Measurements from ENCODE around the gene GVQW3. TPM values are rescaled to one million over a fixed set of nuclear protein-coding genes. Genes with fewer than 3 reads are reported as not detected.

GVQW3 gene
- total RNA-seq, 1 experiment from 2014 or later = 7.7 TPM

- DNase-seq (ENCODE audit: low spot score) (peak; percentile 94), ATAC-seq (peak; percentile 90)
- Mint-ChIP-seq H3K9me3 (no peaks in the 10 kb centered on the region), H3K27ac (peak within 1 kb of the TSS; percentile 100), H3K4me3 (peak within 1 kb of the TSS; percentile 92), H3K27me3 (ENCODE audit: low read depth) (no peaks in the 10 kb centered on the region), H3K36me3 (peaks cover 10% of the 10 kb centered on the region), H3K4me1 (peaks cover 43% of the 10 kb centered on the region)
- POLR2A ChIA-PET = no interaction called here
- CTCF ChIA-PET = interaction anchor here (2.0 kb wide), 1 partner anchor 11 kb away, joined by 20 read pairs; no protein-coding TSS in a partner anchor
- TF ChIP-seq MAX (CRISPR knock-in tag; IDR thresholded peaks at IDR 0.05) (peak; percentile 73; the same call in 1 of the 2 replicates), TCF7 (CRISPR knock-in tag; IDR thresholded peaks at IDR 0.05; ENCODE audit: low read depth) (no peak), ATF6 (CRISPR knock-in tag; IDR thresholded peaks at IDR 0.05) (no peak), IRF1 (CRISPR knock-in tag; IDR thresholded peaks at IDR 0.05) (no peak), ZNF317 (CRISPR knock-in tag; IDR thresholded peaks at IDR 0.05; ENCODE audit: borderline replicate concordance, low read depth) (no peak), GRHL2 (CRISPR knock-in tag; IDR thresholded peaks at IDR 0.05; ENCODE audit: insufficient replicate concordance, severe bottlenecking) (no peak), ZNF396 (CRISPR knock-in tag; IDR thresholded peaks at IDR 0.05; ENCODE audit: borderline replicate concordance) (no peak), SMAD3 (CRISPR knock-in tag; IDR thresholded peaks at IDR 0.05; ENCODE audit: borderline replicate concordance) (no peak), ARID4B (CRISPR knock-in tag; IDR thresholded peaks at IDR 0.05; ENCODE audit: borderline replicate concordance) (no peak), E2F5 (CRISPR knock-in tag; IDR thresholded peaks at IDR 0.05) (peak; percentile 90), FOXP4 (CRISPR knock-in tag; IDR thresholded peaks at IDR 0.05) (no peak; the same call in 1 of the 2 replicates), OVOL2 (CRISPR knock-in tag; IDR thresholded peaks at IDR 0.05; ENCODE audit: borderline replicate concordance) (no peak), AFF4 (CRISPR knock-in tag; IDR thresholded peaks at IDR 0.05; ENCODE audit: borderline replicate concordance) (no peak), NFATC4 (CRISPR knock-in tag; IDR thresholded peaks at IDR 0.05) (0 out of 2 replicates have a peak, but pooled peaks have one; percentile 33), ZMAT4 (CRISPR knock-in tag; IDR thresholded peaks at IDR 0.05) (no peak), SP1 (CRISPR knock-in tag; conservative IDR thresholded peaks at IDR 0.05) (peak; percentile 87), ZNF138 (CRISPR knock-in tag; conservative IDR thresholded peaks at IDR 0.05) (no peak), USF1 (CRISPR knock-in tag; IDR thresholded peaks at IDR 0.05) (no peak), IRF2 (CRISPR knock-in tag; IDR thresholded peaks at IDR 0.05; ENCODE audit: borderline replicate concordance, low read depth) (no peak), GABPB1 (CRISPR knock-in tag; IDR thresholded peaks at IDR 0.05) (peak; percentile 49; the same call in 1 of the 2 replicates)
These were observed 63.4 kb downstream of the GVQW3 start, which contains the start of gene EMSY for GRCh38 chr11:76444384-76445120. TSS of gene EMSY (plus strand) at chr11:76445018. CDS start at chr11:76446939, 1,921 bp downstream.

Measured in WTC11 (cell line).